HPDE6-E6E7 (cell line): Measurements from ENCODE around the gene SKA1.
"Not testable (repeated sequence)": the region's sequence is repeated elsewhere in the genome, so short reads cannot be mapped to it uniquely, and the experiment has no call there.

Experiments used
- DNase-seq: peaks from one replicate; pipeline ENCODE4 v3.0.0; 2011; ENCODE audit warnings: missing footprints; ENCODE audit errors: extremely low spot score

Gene SKA1

GRCh38 chr18:50395093-50395492 lies 20.2 kb downstream of the SKA1 start:
- DNase-seq = no peak

GRCh38 chr18:50396005-50396660 lies 21.3 kb downstream of the SKA1 start:
- no peak for DNase-seq

GRCh38 chr18:50397023-50397422 lies 22.2 kb downstream of the SKA1 start:
- no peak for DNase-seq

GRCh38 chr18:50398099-50398498 lies 23.3 kb downstream of the SKA1 start:
- DNase-seq = no peak

GRCh38 chr18:50398947-50399346 lies 24.1 kb downstream of the SKA1 start:
- DNase-seq = no peak

GRCh38 chr18:50399582-50399981 lies 24.7 kb downstream of the SKA1 start:
- no peak for DNase-seq

- DNase-seq = not testable (repeated sequence)
Observed at GRCh38 chr18:50400438-50400837, 25.6 kb downstream of the SKA1 start.

GRCh38 chr18:50401295-50401694 lies 26.4 kb downstream of the SKA1 start:
- no peak for DNase-seq

- peak; percentile 58 for DNase-seq
Observed at GRCh38 chr18:50401888-50402287, 27.0 kb downstream of the SKA1 start.

- not testable (repeated sequence) for DNase-seq
Observed at GRCh38 chr18:50404752-50405581, 30.1 kb downstream of the SKA1 start.

- DNase-seq = no peak
Observed at GRCh38 chr18:50405582-50406271, 30.9 kb downstream of the SKA1 start.

GRCh38 chr18:50409236-50409635 lies 34.4 kb downstream of the SKA1 start:
- no peak for DNase-seq

- no peak for DNase-seq
Observed at GRCh38 chr18:50410008-50410407, 35.2 kb downstream of the SKA1 start.

GRCh38 chr18:50410894-50411293 lies 36.0 kb downstream of the SKA1 start:
- peak; percentile 21 for DNase-seq

GRCh38 chr18:50416832-50417231 lies 42.0 kb downstream of the SKA1 start:
- DNase-seq = not testable (repeated sequence)

- not testable (repeated sequence) for DNase-seq
Observed at GRCh38 chr18:50417705-50418104, 42.9 kb downstream of the SKA1 start.

GRCh38 chr18:50418650-50419049 lies 43.8 kb downstream of the SKA1 start:
- no peak for DNase-seq

GRCh38 chr18:50422286-50422898 lies 47.5 kb downstream of the SKA1 start:
- no peak for DNase-seq

- no peak for DNase-seq
Observed at GRCh38 chr18:50424877-50425690, 50.2 kb downstream of the SKA1 start.

- no peak for DNase-seq
Observed at GRCh38 chr18:50427896-50428295, 53.0 kb downstream of the SKA1 start.

- no peak for DNase-seq
Observed at GRCh38 chr18:50428531-50429206, 53.8 kb downstream of the SKA1 start.
